HG02970 (cell line): ENCODE data around the gene CLK3.

ENCODE experiments used
- ATAC-seq: cut with Tn5 transposase; IDR thresholded peaks from one replicate; pipeline ENCODE4 v1.9.1; 2021; ENCODE audit warnings: mild to moderate bottlenecking, moderate library complexity, moderate number of reproducible peaks; ENCODE audit not compliant: unreplicated experiment, low FRiP score

CLK3 gene

GRCh38 chr15:74669627-74670026 lies 54.0 kb downstream of the CLK3 start:
- no peak for ATAC-seq

DNA sequence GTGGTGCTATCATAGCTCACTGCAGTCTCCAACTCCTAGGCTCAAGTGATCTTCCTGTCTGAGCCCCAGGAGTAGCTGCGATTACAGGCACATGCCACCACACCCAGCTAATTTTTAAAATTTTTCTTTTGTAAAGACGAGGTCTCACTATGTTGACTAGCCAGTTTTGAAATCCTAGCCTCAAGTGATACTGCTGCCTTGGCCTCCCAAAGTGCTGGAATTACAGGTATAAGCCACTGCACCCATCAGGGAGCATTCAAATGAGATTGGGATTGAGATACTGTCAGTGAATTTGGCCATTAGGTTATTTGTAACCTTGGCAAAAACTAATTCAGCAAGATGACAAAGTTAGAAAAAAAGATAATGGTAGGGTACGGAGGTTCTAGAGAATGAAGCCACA lies 58.5 kb downstream of the CLK3 start:
- no peak for ATAC-seq

DNA sequence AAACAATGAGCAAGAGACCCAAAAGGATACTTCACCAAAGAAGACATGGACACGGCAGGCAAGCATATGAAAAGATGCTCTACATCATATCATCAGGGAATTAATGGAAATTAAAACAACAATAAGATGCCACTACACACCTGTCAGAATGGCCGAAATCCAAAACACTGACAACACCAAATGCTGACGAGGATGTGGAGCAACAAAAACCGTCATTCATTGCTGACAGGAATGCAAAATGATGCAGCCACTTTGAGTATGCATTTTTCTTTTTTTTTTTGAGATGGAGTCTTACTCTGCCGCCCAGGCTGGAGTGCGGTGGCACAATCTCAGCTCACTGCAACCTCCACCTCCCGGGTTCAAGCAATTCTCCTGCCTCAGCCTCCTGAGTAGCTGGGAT lies 61.2 kb downstream of the CLK3 start:
- no peak for ATAC-seq
